Measurements from ENCODE around the gene TRMT11.

GRCh38 chr6:125939026-125939425 lies 47.3 kb upstream of the TRMT11 start:
- TF ChIP-seq POLR2A (IDR thresholded peaks at IDR 0.05; ENCODE audit: control extremely low read depth in 1 of 2, low read depth in 2 of 2, low read length in 2 of 2) = no peak
- TF ChIP-seq EZH2 (IDR thresholded peaks at IDR 0.05; ENCODE audit: low read depth, low read length, severe bottlenecking) = no peak
- no peak for TF ChIP-seq KDM5A (IDR thresholded peaks at IDR 0.05; ENCODE audit: low read length)
- TF ChIP-seq ZNF274 (IDR thresholded peaks at IDR 0.05; ENCODE audit: borderline replicate concordance, extremely low read depth, low read length) = no peak
- TF ChIP-seq CTCF (IDR thresholded peaks at IDR 0.05; ENCODE audit: control extremely low read depth in 1 of 3, insufficient read depth in 1 of 3, low read depth in 1 of 3, low read length in 3 of 3) = no peak
- no peak for TF ChIP-seq BACH1 (IDR thresholded peaks at IDR 0.05; ENCODE audit: low read length)
- TF ChIP-seq SRF (IDR thresholded peaks at IDR 0.05; ENCODE audit: low read depth, low read length) = no peak
- no peak for TF ChIP-seq MAX (IDR thresholded peaks at IDR 0.05)
- no peak for TF ChIP-seq RXRA (IDR thresholded peaks at IDR 0.05; ENCODE audit: insufficient read depth, low read depth, low read length)
- no peak for TF ChIP-seq SIN3A (conservative IDR thresholded peaks at IDR 0.05 in 1 of 2, IDR thresholded peaks at IDR 0.05 in 1 of 2; ENCODE audit: low read depth in 1 of 2, low read length in 2 of 2)
- TF ChIP-seq SUZ12 (IDR thresholded peaks at IDR 0.05; ENCODE audit: low read length) = no peak
